HEK293 (cell line): Measurements from ENCODE around the gene C13orf42.

ENCODE experiments used
- CTCF ChIP-seq: fragments of 450-650 bp; formaldehyde crosslinking; IDR thresholded peaks from 2 replicates; pipeline ENCODE4 v1.5.1; 2016; ENCODE audit warnings: missing biosample characterization, missing genetic modification characterization
- KLF16 ChIP-seq: fragments of 450-650 bp; formaldehyde crosslinking; IDR thresholded peaks from 2 replicates; pipeline ENCODE4 v1.5.1; 2017; ENCODE audit warnings: missing biosample characterization, missing genetic modification characterization
- SP2 ChIP-seq: fragments of 450-650 bp; formaldehyde crosslinking; IDR thresholded peaks from 2 replicates; pipeline ENCODE4 v1.5.1; 2016; ENCODE audit warnings: missing biosample characterization, missing genetic modification characterization
- TCF7L2 ChIP-seq: IDR thresholded peaks from 2 replicates; pipeline ENCODE4 v1.6.1; 2011; ENCODE audit warnings: low read depth, mild to moderate bottlenecking, inconsistent platforms, low read length, moderate library complexity, borderline replicate concordance
- ZBTB17 ChIP-seq: fragments of 450-650 bp; formaldehyde crosslinking; IDR thresholded peaks from 2 replicates; pipeline ENCODE4 v1.5.1; 2016; ENCODE audit warnings: missing biosample characterization, missing genetic modification characterization
- ZBTB48 ChIP-seq: fragments of 450-650 bp; formaldehyde crosslinking; IDR thresholded peaks from 2 replicates; pipeline ENCODE4 v1.5.1; 2016; ENCODE audit warnings: missing biosample characterization, missing genetic modification characterization
- ZNF138 ChIP-seq: fragments of 450-650 bp; formaldehyde crosslinking; IDR thresholded peaks from 2 replicates; pipeline ENCODE4 v1.5.1; 2016; ENCODE audit warnings: missing biosample characterization, missing genetic modification characterization, borderline replicate concordance
- ZNF223 ChIP-seq: fragments of 450-650 bp; formaldehyde crosslinking; IDR thresholded peaks from 2 replicates; pipeline ENCODE4 v1.5.1; 2016; ENCODE audit warnings: missing biosample characterization, missing genetic modification characterization
- ZNF341 ChIP-seq: fragments of 450-650 bp; formaldehyde crosslinking; IDR thresholded peaks from 2 replicates; pipeline ENCODE4; 2016; ENCODE audit warnings: low read depth, missing biosample characterization, missing genetic modification characterization
- ZNF629 ChIP-seq: fragments of 450-650 bp; formaldehyde crosslinking; IDR thresholded peaks from 2 replicates; pipeline ENCODE4 v1.5.1; 2017; ENCODE audit warnings: missing biosample characterization, missing genetic modification characterization

- no peak for TF ChIP-seq CTCF
- TF ChIP-seq ZNF223 (tag by site-specific recombination) = no peak
- no peak for TF ChIP-seq ZBTB17 (tag by site-specific recombination)
- no peak for TF ChIP-seq SP2
- no peak for TF ChIP-seq ZNF138 (tag by site-specific recombination)
- TF ChIP-seq ZBTB48 (tag by site-specific recombination) = no peak
- TF ChIP-seq TCF7L2 = no peak
- no peak for TF ChIP-seq ZNF629 (tag by site-specific recombination)
- no peak for TF ChIP-seq KLF16 (tag by site-specific recombination)
- no peak for TF ChIP-seq ZNF341 (tag by site-specific recombination)
Observed at GRCh38 chr13:51035469-51035868, 75.6 kb downstream of the C13orf42 start.
